Measurements from ENCODE around the gene WIPF1. TPM values are rescaled to one million over a fixed set of nuclear protein-coding genes. Genes with fewer than 3 reads are reported as not detected.
A peak's percentile ranks its signal among the peaks of the same experiment; 100 is the strongest.

Gene WIPF1
- total RNA-seq, 4 donors from 2014 or later, result 3.1 to 8.4 (median 4.9) TPM

- no peak for ATAC-seq
Observed at GRCh38 chr2:174636987-174637386, 39.4 kb upstream of the WIPF1 start.

GRCh38 chr2:174635776-174636404, 38.3 kb upstream of the WIPF1 start:
- intact Hi-C loops (cut with DNase I; ENCODE audit: low total_unique reads), result no loop called here
- no peaks in the 10 kb centered on the region for H3K27me3 ChIP-seq
- H3K27ac ChIP-seq, result no peak overlapping the region
- TF ChIP-seq CTCF (IDR thresholded peaks at IDR 0.05 in 4 of 5, conservative IDR thresholded peaks at IDR 0.05 in 1 of 5), result no peak
- TF ChIP-seq POLR2A (IDR thresholded peaks at IDR 0.05), result no peak
- H3K36me3 ChIP-seq, result no peaks in the 10 kb centered on the region
- in situ Hi-C loops (cut with MboI; ENCODE audit: low sequenced_read_pairs in 4 of 4), result no loop called here
- no peak for DNase-seq
- H3K9me3 ChIP-seq, result no peaks in the 10 kb centered on the region
- ATAC-seq, result no peak
- peaks cover 8 to 15% of the 10 kb centered on the region in 2 donors for H3K4me1 ChIP-seq
- H3K4me3 ChIP-seq, result no peak overlapping the region

More at GRCh38 chr2:174636987-174637386, 39.4 kb upstream of the WIPF1 start:
- Histone ChIP-seq H3K36me3 (no peaks in the 10 kb centered on the region), H3K27me3 (no peaks in the 10 kb centered on the region), H3K4me3 (no peak overlapping the region), H3K4me1 (peaks cover 8 to 15% of the 10 kb centered on the region in 2 donors), H3K9me3 (no peaks in the 10 kb centered on the region), H3K27ac (no peak overlapping the region)
- DNase-seq, result no peak
- intact Hi-C loops (cut with DNase I; ENCODE audit: low total_unique reads) (no loop called here), in situ Hi-C loops (cut with MboI; ENCODE audit: low sequenced_read_pairs in 4 of 4) (no loop called here)
- TF ChIP-seq POLR2A (IDR thresholded peaks at IDR 0.05) (no peak), CTCF (IDR thresholded peaks at IDR 0.05 in 4 of 5, conservative IDR thresholded peaks at IDR 0.05 in 1 of 5) (no peak)

GRCh38 chr2:174635015-174635593, 37.5 kb upstream of the WIPF1 start:
- no peak for TF ChIP-seq CTCF (IDR thresholded peaks at IDR 0.05 in 4 of 5, conservative IDR thresholded peaks at IDR 0.05 in 1 of 5)
- no peak for ATAC-seq
- Histone ChIP-seq H3K4me1 (peaks cover 8 to 15% of the 10 kb centered on the region in 2 donors), H3K27ac (peak overlapping the region; percentile 18 to 56 (median 45)), H3K36me3 (no peaks in the 10 kb centered on the region), H3K27me3 (no peaks in the 10 kb centered on the region), H3K9me3 (no peaks in the 10 kb centered on the region), H3K4me3 (no peak overlapping the region)
- intact Hi-C loops (cut with DNase I; ENCODE audit: low total_unique reads), result no loop called here
- DNase-seq, result no peak
- in situ Hi-C loops (cut with MboI; ENCODE audit: low sequenced_read_pairs in 4 of 4), result no loop called here

- peak overlapping the region in 1 of 4 donors; percentile 31 for H3K4me3 ChIP-seq
- H3K36me3 ChIP-seq, result no peaks in the 10 kb centered on the region
- peak overlapping the region; percentile 41 to 56 (median 46) for H3K27ac ChIP-seq
- DNase-seq (no peak), ATAC-seq (peak; percentile 27 to 38)
- in situ Hi-C loops (cut with MboI; ENCODE audit: low sequenced_read_pairs in 4 of 4) (no loop called here), intact Hi-C loops (cut with DNase I; ENCODE audit: low total_unique reads) (no loop called here)
- no peaks in the 10 kb centered on the region for H3K9me3 ChIP-seq
- no peaks in the 10 kb centered on the region for H3K27me3 ChIP-seq
- TF ChIP-seq POLR2A (IDR thresholded peaks at IDR 0.05) (peak in 1 of 2 donors; percentile 8), CTCF (IDR thresholded peaks at IDR 0.05 in 4 of 5, conservative IDR thresholded peaks at IDR 0.05 in 1 of 5) (no peak)
- H3K4me1 ChIP-seq, result peaks cover 8 to 15% of the 10 kb centered on the region in 2 donors
Observed at GRCh38 chr2:174634130-174635014, 36.8 kb upstream of the WIPF1 start.
